NCI-H146 treated with DMSO at 0.1 percent for 48 hours (cell line): ENCODE data around the gene STK11.

Experiments used
- DNase-seq: peaks from one replicate; lab custom pipeline; 2025; ENCODE audit not compliant: unreplicated experiment; lab: John Stamatoyannopoulos, UW

The STK11 gene

GRCh38 chr19:1271528-1272422 is 66.2 kb downstream of the STK11 start:
- no peak for DNase-seq

- no peak for DNase-seq
Observed at GRCh38 chr19:1272423-1273262, 67.1 kb downstream of the STK11 start.

- DNase-seq = no peak
Observed at GRCh38 chr19:1273263-1274041, 67.9 kb downstream of the STK11 start.

GRCh38 chr19:1274081-1274851 is 68.7 kb downstream of the STK11 start:
- no peak for DNase-seq

GRCh38 chr19:1274852-1275259 is 69.3 kb downstream of the STK11 start:
- DNase-seq = no peak

GRCh38 chr19:1275260-1275975 is 69.8 kb downstream of the STK11 start, which contains the start of gene FAM174C:
Gene FAM174C, plus strand, starts transcription at chr19:1275530. Its CDS starts 20 bp downstream, at chr19:1275550.
- DNase-seq = peak; percentile 63

GRCh38 chr19:1275976-1276627 is 70.5 kb downstream of the STK11 start:
- DNase-seq = no peak

GRCh38 chr19:1276628-1277022 is 71.0 kb downstream of the STK11 start:
- DNase-seq = peak; percentile 2

GRCh38 chr19:1277061-1277460 is 71.5 kb downstream of the STK11 start:
- DNase-seq = no peak
